BE2C (cell line): ENCODE data around the gene YDJC.

Experiments used
- DNase-seq: peaks from one replicate; pipeline ENCODE4 v3.0.0-alpha.2; 2020
- H3K27me3 ChIP-seq: fragments of 250-450 bp; sonication (Bioruptor Pico); 2 replicates; pipeline ENCODE4 v1.5.1; 2020; ENCODE audit warnings: mild to moderate bottlenecking
- H3K36me3 ChIP-seq: fragments of 250-450 bp; sonication (Bioruptor Pico); 2 replicates; pipeline ENCODE4 v1.5.1; 2020; ENCODE audit warnings: mild to moderate bottlenecking
- H3K4me1 ChIP-seq: fragments of 250-450 bp; sonication (Bioruptor Pico); 2 replicates; pipeline ENCODE4 v1.5.1; 2020
- H3K4me3 ChIP-seq: 2 replicates; pipeline ENCODE4 v1.5.1; 2011; ENCODE audit warnings: low read depth, low read length
- H3K9me3 ChIP-seq: fragments of 250-450 bp; sonication (Bioruptor Pico); 2 replicates; pipeline ENCODE4 v1.5.1; 2020
- CTCF ChIP-seq: IDR thresholded peaks from 2 replicates; pipeline ENCODE4 v1.5.1; 2012; ENCODE audit warnings: mild to moderate bottlenecking, low read depth, low read length

YDJC gene

GRCh38 chr22:21628386-21629254 is 1.2 kb downstream of the YDJC start:
- peaks cover 21% of the 10 kb centered on the region for H3K36me3 ChIP-seq
- no peaks in the 10 kb centered on the region for H3K27me3 ChIP-seq
- H3K9me3 ChIP-seq: no peaks in the 10 kb centered on the region
- H3K4me1 ChIP-seq: peaks cover 3% of the 10 kb centered on the region
- no peak for DNase-seq
- H3K4me3 ChIP-seq: peak overlapping the region; percentile 85
- no peak for TF ChIP-seq CTCF

GRCh38 chr22:21626735-21627469 is 2.9 kb downstream of the YDJC start:
- no peak for DNase-seq
- TF ChIP-seq CTCF: no peak
- Histone ChIP-seq H3K27me3 (no peaks in the 10 kb centered on the region), H3K36me3 (peaks cover 37% of the 10 kb centered on the region), H3K9me3 (no peaks in the 10 kb centered on the region), H3K4me3 (no peak overlapping the region), H3K4me1 (no peaks in the 10 kb centered on the region)

- H3K9me3 ChIP-seq: no peaks in the 10 kb centered on the region
- H3K4me3 ChIP-seq: no peak overlapping the region
- no peak for DNase-seq
- H3K4me1 ChIP-seq: no peaks in the 10 kb centered on the region
- H3K27me3 ChIP-seq: no peaks in the 10 kb centered on the region
- no peak for TF ChIP-seq CTCF
- H3K36me3 ChIP-seq: peaks cover 41% of the 10 kb centered on the region
Measured at GRCh38 chr22:21626073-21626734, 3.6 kb downstream of the YDJC start.

- Histone ChIP-seq H3K4me1 (no peaks in the 10 kb centered on the region), H3K36me3 (peaks cover 50% of the 10 kb centered on the region), H3K4me3 (no peak overlapping the region), H3K9me3 (no peaks in the 10 kb centered on the region), H3K27me3 (no peaks in the 10 kb centered on the region)
- DNase-seq: no peak
- no peak for TF ChIP-seq CTCF
Measured at GRCh38 chr22:21624880-21625791, 4.7 kb downstream of the YDJC start.

- Histone ChIP-seq H3K9me3 (no peaks in the 10 kb centered on the region), H3K4me1 (no peaks in the 10 kb centered on the region), H3K36me3 (peaks cover 53% of the 10 kb centered on the region), H3K27me3 (no peaks in the 10 kb centered on the region), H3K4me3 (no peak overlapping the region)
- peak; percentile 64 for DNase-seq
- TF ChIP-seq CTCF: peak; percentile 62
Measured at GRCh38 chr22:21624120-21624879, 5.5 kb downstream of the YDJC start.
